ENCODE data around the gene PDE4D. TPM values are rescaled to one million over a fixed set of nuclear protein-coding genes. Genes with fewer than 3 reads are reported as not detected.

The PDE4D gene
- total and polyA plus RNA-seq, 2 donors (not counting 1 experiment from before 2014, with no cell fraction given) = 14.9 to 171 TPM

- no peaks in the 10 kb centered on the region for H3K36me3 ChIP-seq (replicated peaks in 1 of 2; ENCODE audit: control extremely low read depth in 1 of 2, control insufficient read depth in 1 of 2, extremely low read depth in 1 of 2, insufficient read depth in 2 of 2, low read length in 1 of 2)
- DNase-seq (no peak), ATAC-seq (ENCODE audit: low read depth) (no peak)
- no peaks in the 10 kb centered on the region for H4K20me1 ChIP-seq (ENCODE audit: control insufficient read depth, insufficient read depth, low read length, poor library complexity, severe bottlenecking)
- H3K4me1 ChIP-seq (ENCODE audit: control insufficient read depth in 2 of 2, insufficient read depth in 2 of 2, low read length in 2 of 2) = no peaks in the 10 kb centered on the region
- no peak overlapping the region for H3K27ac ChIP-seq (ENCODE audit: low read length in 2 of 2)
- CTCF ChIA-PET = interaction anchor here (1.5 kb wide), 1 partner anchor 22 kb away, joined by 4 read pairs; no protein-coding TSS in a partner anchor
- Mint-ChIP-seq H3K27ac (no peak overlapping the region), H3K27me3 (no peaks in the 10 kb centered on the region), H3K4me3 (no peak overlapping the region), H3K4me1 (peaks cover 3% of the 10 kb centered on the region), H3K9me3 (ENCODE audit: insufficient read depth) (peaks cover 2% of the 10 kb centered on the region)
- no peak overlapping the region for H2AFZ ChIP-seq (ENCODE audit: insufficient read depth, low read depth, low read length, poor library complexity, severe bottlenecking)
- POLR2A ChIA-PET = interaction anchor here (0.7 kb wide), 1 partner anchor 16 kb away, joined by 3 read pairs; no protein-coding TSS in a partner anchor
- H3K79me2 ChIP-seq (ENCODE audit: control insufficient read depth, insufficient read depth, low read length) = no peaks in the 10 kb centered on the region
- no peak overlapping the region for H3K9ac ChIP-seq (ENCODE audit: low read length)
- H3K9me3 ChIP-seq (ENCODE audit: control extremely low read depth in 1 of 3, control insufficient read depth in 2 of 3, insufficient read depth in 1 of 3, low read length in 2 of 3) = peaks cover 0 to 11% (median 7%) of the 10 kb centered on the region in 3 donors
- no peak for TF ChIP-seq EZH2 (IDR thresholded peaks at IDR 0.05; ENCODE audit: borderline replicate concordance, insufficient read depth, low read depth, low read length, poor library complexity, severe bottlenecking)
- TF ChIP-seq, protein P1, sequence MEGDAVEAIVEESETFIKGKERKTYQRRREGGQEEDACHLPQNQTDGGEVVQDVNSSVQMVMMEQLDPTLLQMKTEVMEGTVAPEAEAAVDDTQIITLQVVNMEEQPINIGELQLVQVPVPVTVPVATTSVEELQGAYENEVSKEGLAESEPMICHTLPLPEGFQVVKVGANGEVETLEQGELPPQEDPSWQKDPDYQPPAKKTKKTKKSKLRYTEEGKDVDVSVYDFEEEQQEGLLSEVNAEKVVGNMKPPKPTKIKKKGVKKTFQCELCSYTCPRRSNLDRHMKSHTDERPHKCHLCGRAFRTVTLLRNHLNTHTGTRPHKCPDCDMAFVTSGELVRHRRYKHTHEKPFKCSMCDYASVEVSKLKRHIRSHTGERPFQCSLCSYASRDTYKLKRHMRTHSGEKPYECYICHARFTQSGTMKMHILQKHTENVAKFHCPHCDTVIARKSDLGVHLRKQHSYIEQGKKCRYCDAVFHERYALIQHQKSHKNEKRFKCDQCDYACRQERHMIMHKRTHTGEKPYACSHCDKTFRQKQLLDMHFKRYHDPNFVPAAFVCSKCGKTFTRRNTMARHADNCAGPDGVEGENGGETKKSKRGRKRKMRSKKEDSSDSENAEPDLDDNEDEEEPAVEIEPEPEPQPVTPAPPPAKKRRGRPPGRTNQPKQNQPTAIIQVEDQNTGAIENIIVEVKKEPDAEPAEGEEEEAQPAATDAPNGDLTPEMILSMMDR (IDR thresholded peaks at IDR 0.05) = no peak
- no peak overlapping the region for H3K4me2 ChIP-seq (replicated peaks; ENCODE audit: low read depth, low read length, poor library complexity, severe bottlenecking)
- no peak overlapping the region for H3K4me3 ChIP-seq (ENCODE audit: control extremely low read depth in 1 of 5, extremely low read depth in 1 of 5, insufficient read depth in 1 of 5, low read depth in 2 of 5, low read length in 4 of 5)
- intact Hi-C loops (cut with micrococcal nuclease) = no loop called here
- no CpG with 5 or more reads among the region's 2 CpGs for WGBS (ENCODE audit: insufficient coverage)
- H3K27me3 ChIP-seq (replicated peaks in 1 of 4; ENCODE audit: control extremely low read depth in 1 of 4, control insufficient read depth in 3 of 4, insufficient read depth in 4 of 4, low read length in 3 of 4) = no peaks in the 10 kb centered on the region
These were observed 365.2 kb downstream of the PDE4D start for GRCh38 chr5:59528202-59528862.

DNA sequence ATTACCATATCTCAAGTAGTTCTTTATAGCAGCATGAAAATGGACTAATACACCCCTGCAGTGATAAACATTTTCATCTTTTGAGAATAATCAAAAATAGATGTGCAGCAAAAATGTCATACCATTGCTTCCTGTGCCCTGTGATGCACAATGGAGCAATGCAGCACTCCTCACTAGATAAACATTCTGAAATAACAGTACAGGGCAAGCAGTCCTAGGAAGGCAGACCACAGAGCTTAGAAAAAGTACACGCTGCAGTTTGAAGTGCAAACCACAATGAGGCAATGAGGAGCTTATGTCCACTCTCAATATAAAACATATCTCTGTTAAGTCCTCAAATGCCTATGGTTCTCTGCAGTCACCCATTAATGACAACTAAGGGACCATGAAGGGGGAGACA, 367.6 kb downstream of the PDE4D start:
- Histone ChIP-seq H3K9me3 (ENCODE audit: control extremely low read depth in 1 of 3, control insufficient read depth in 2 of 3, insufficient read depth in 1 of 3, low read length in 2 of 3) (peaks cover 0 to 11% (median 7%) of the 10 kb centered on the region in 3 donors), H3K27me3 (replicated peaks in 1 of 4; ENCODE audit: control extremely low read depth in 1 of 4, control insufficient read depth in 3 of 4, insufficient read depth in 4 of 4, low read length in 3 of 4) (no peaks in the 10 kb centered on the region), H2AFZ (ENCODE audit: insufficient read depth, low read depth, low read length, poor library complexity, severe bottlenecking) (no peak overlapping the region), H3K4me2 (replicated peaks; ENCODE audit: low read depth, low read length, poor library complexity, severe bottlenecking) (no peak overlapping the region), H3K4me3 (ENCODE audit: control extremely low read depth in 1 of 5, extremely low read depth in 1 of 5, insufficient read depth in 1 of 5, low read depth in 2 of 5, low read length in 4 of 5) (no peak overlapping the region), H3K9ac (ENCODE audit: low read length) (no peak overlapping the region), H3K4me1 (ENCODE audit: control insufficient read depth in 2 of 2, insufficient read depth in 2 of 2, low read length in 2 of 2) (no peaks in the 10 kb centered on the region), H3K27ac (ENCODE audit: low read length in 2 of 2) (no peak overlapping the region), H3K79me2 (ENCODE audit: control insufficient read depth, insufficient read depth, low read length) (no peaks in the 10 kb centered on the region), H4K20me1 (ENCODE audit: control insufficient read depth, insufficient read depth, low read length, poor library complexity, severe bottlenecking) (no peaks in the 10 kb centered on the region), H3K36me3 (replicated peaks in 1 of 2; ENCODE audit: control extremely low read depth in 1 of 2, control insufficient read depth in 1 of 2, extremely low read depth in 1 of 2, insufficient read depth in 2 of 2, low read length in 1 of 2) (no peaks in the 10 kb centered on the region)
- intact Hi-C loops (cut with micrococcal nuclease) = no loop called here
- no CpG with 5 or more reads among the region's 1 CpG for WGBS (ENCODE audit: insufficient coverage)
- no peak overlapping the region for H3K27ac Mint-ChIP-seq
- H3K4me1 Mint-ChIP-seq = peaks cover 3% of the 10 kb centered on the region
- ChIA-PET POLR2A (no interaction called here), CTCF (no interaction called here)
- no peak overlapping the region for H3K4me3 Mint-ChIP-seq
- ATAC-seq (ENCODE audit: low read depth) = no peak
- H3K9me3 Mint-ChIP-seq (ENCODE audit: insufficient read depth) = peaks cover 2% of the 10 kb centered on the region
- no peaks in the 10 kb centered on the region for H3K27me3 Mint-ChIP-seq
- DNase-seq = no peak
- TF ChIP-seq, protein P1 (IDR thresholded peaks at IDR 0.05) = no peak
- no peak for TF ChIP-seq EZH2 (IDR thresholded peaks at IDR 0.05; ENCODE audit: borderline replicate concordance, insufficient read depth, low read depth, low read length, poor library complexity, severe bottlenecking)
